HepG2 (cell line): ENCODE measurements around the gene USF2. TPM values are rescaled to one million over a fixed set of nuclear protein-coding genes. Genes with fewer than 3 reads are reported as not detected.

Experiments used
- ARNTL ChIP-seq: sonication (generic); formaldehyde crosslinking; IDR thresholded peaks from 2 replicates; pipeline ENCODE4 v1.4.0; 2020; ENCODE audit warnings: mild to moderate bottlenecking, missing genetic modification reagents
- DNMT3B ChIP-seq: conservative IDR thresholded peaks from 2 replicates; pipeline ENCODE4 v1.6.1; 2016; ENCODE audit warnings: missing biosample characterization, control low read depth
- FOSL1 ChIP-seq: sonication (generic); formaldehyde crosslinking; IDR thresholded peaks from 2 replicates; pipeline ENCODE4 v1.9.0; 2021; ENCODE audit warnings: missing genetic modification reagents, borderline replicate concordance
- FOXO1 ChIP-seq: sonication (generic); formaldehyde crosslinking; IDR thresholded peaks from 2 replicates; pipeline ENCODE4 v1.4.0; 2020; ENCODE audit warnings: missing genetic modification reagents
- NR2F1 ChIP-seq, 2 experiments: fragments of 450-650 bp in 1 of 2; formaldehyde crosslinking in 1 of 2; IDR thresholded peaks; 2 replicates each; pipeline versions ENCODE4 v1.5.0 to v1.6.1; 2016 to 2020; ENCODE audit warnings: mild to moderate bottlenecking in 1 of 2, missing compliant biosample characterization in 1 of 2, missing genetic modification reagents in 1 of 2, moderate library complexity in 1 of 2
- SPEN ChIP-seq: sonication (generic); formaldehyde crosslinking; IDR thresholded peaks from 2 replicates; pipeline ENCODE4 v1.5.1; 2020; ENCODE audit warnings: low read depth, mild to moderate bottlenecking, missing genetic modification reagents
- TCF12 ChIP-seq, 2 experiments: fragments of 450-650 bp in 1 of 2; sonication (generic) in 1 of 2; formaldehyde crosslinking in 1 of 2; IDR thresholded peaks; 2 replicates each; pipeline versions ENCODE4 v1.6.1 to v1.8.0; 2017 to 2022; ENCODE audit warnings: antibody characterized with exemption in 1 of 2, mild to moderate bottlenecking in 1 of 2, missing genetic modification reagents in 1 of 2, moderate library complexity in 1 of 2
- ZNF232 ChIP-seq: sonication (generic); formaldehyde crosslinking; IDR thresholded peaks from 2 replicates; pipeline ENCODE4 v1.4.0; 2020; ENCODE audit warnings: missing genetic modification reagents, borderline replicate concordance
- ZNF552 ChIP-seq: sonication (generic); formaldehyde crosslinking; IDR thresholded peaks from 2 replicates; pipeline ENCODE4 v1.9.0; 2022; ENCODE audit warnings: missing genetic modification reagents, mild to moderate bottlenecking, borderline replicate concordance
- polyA plus RNA-seq, 8 experiments: library from polyadenylated mRNA; depleted of rRNA in 3 of 8; stranded (reverse) in 7 of 8; unstranded in 1 of 8; fragments of >200 nt; fragmentation: Illumina TruSeq in 4 of 8; extraction: Trizol in 4 of 8; gene quantifications; 2 replicates each; pipeline versions ENCODE4 v1.2.1 to v1.2.3, GENCODE V29; 2011 to 2016; ENCODE audit warnings: low read depth in 4 of 8, missing spikeins in 1 of 8, mixed read lengths in 1 of 8; ENCODE audit not compliant: insufficient read depth in 1 of 8
- total RNA-seq, 5 experiments: library from RNA; depleted of rRNA; stranded (reverse); fragments of >200 nt; fragmentation: Illumina TruSeq; extraction: Trizol; gene quantifications; 2 replicates each; pipeline ENCODE4 v1.2.3, GENCODE V29; 2016; ENCODE audit warnings: low read depth in 1 of 5
- TF ChIP-seq, protein P1 (sequence below): sonication (generic); formaldehyde crosslinking; IDR thresholded peaks from 2 replicates; pipeline ENCODE4 v1.4.0; 2020; ENCODE audit warnings: missing genetic modification reagents, low read depth, mild to moderate bottlenecking, borderline replicate concordance
- TF ChIP-seq, protein P2 (sequence below): sonication (generic); formaldehyde crosslinking; IDR thresholded peaks from 2 replicates; pipeline ENCODE4 v1.8.1; 2023; ENCODE audit warnings: missing genetic modification reagents, inconsistent platforms, borderline replicate concordance
- TF ChIP-seq, protein P3 (sequence below): sonication (generic); formaldehyde crosslinking; IDR thresholded peaks from 2 replicates; pipeline ENCODE4 v1.8.0; 2023; ENCODE audit warnings: mild to moderate bottlenecking, missing genetic modification reagents
- TF ChIP-seq, protein P4 (sequence below): sonication (generic); formaldehyde crosslinking; IDR thresholded peaks from 2 replicates; pipeline ENCODE4 v1.5.0; 2020; ENCODE audit warnings: mild to moderate bottlenecking, missing genetic modification reagents, borderline replicate concordance
- TF ChIP-seq, protein P5 (sequence below): sonication (generic); formaldehyde crosslinking; conservative IDR thresholded peaks from 2 replicates; pipeline ENCODE4 v1.8.0; 2022; ENCODE audit warnings: mild to moderate bottlenecking, moderate library complexity, missing genetic modification reagents

USF2 gene
- total and polyA plus RNA-seq, 2 of the 13 experiments (the other 11 are each of a cell fraction or from before 2014, with no cell fraction given): 54.9 to 106 TPM

DNA sequence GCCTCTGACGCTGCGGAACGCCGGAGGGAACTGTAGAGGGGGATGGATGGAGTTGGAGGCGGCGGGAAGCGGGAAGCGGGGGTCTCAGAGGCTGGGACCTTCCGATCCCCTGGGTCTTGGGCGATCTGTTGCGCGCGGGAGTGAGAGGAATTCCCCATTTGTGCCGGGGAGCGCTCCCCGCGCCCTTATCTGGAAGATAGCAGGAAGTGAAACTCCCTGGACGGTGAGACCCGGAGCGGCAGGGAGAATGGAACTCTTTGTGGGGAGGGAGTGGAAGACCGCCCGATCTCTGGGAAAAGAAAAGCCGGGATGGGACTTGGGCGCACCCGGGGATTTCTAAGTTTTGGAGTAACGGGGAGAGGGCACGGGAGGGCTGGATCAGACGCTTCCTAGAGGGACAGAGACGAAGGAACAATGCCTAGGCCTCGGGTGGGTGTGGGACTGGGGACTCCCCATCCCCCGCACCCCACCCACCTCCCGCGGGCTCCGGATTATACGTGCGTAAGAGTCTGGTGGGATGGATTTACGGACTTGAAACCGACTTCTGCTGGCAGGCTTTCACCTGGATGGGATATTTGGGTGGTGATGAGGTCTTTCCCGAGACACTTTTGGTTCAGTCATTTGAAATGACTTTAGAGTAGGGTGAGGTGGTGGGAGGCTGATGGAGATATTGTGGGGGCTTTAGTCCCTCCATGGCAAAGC, 19.5 kb upstream of the USF2 start (continued):
- TF ChIP-seq ARNTL (CRISPR knock-in tag) (peak; percentile 22; the same call in 1 of the 2 replicates), TCF12 (IDR thresholded peaks at IDR 0.05) (no peak), TCF12 (CRISPR knock-in tag; IDR thresholded peaks at IDR 0.05) (no peak), NR2F1 (CRISPR knock-in tag; IDR thresholded peaks at IDR 0.05) (no peak), SPEN (CRISPR knock-in tag) (no peak), ZNF232 (0 out of 2 replicates have a peak, but pooled peaks have one; percentile 13), DNMT3B (CRISPR knock-in tag) (0 out of 2 replicates have a peak, but pooled peaks have one; percentile 35), FOSL1 (CRISPR knock-in tag) (no peak), FOXO1 (CRISPR knock-in tag) (no peak), ZNF552 (CRISPR knock-in tag) (0 out of 2 replicates have a peak, but pooled peaks have one; percentile 28)
- TF ChIP-seq, protein P1, sequence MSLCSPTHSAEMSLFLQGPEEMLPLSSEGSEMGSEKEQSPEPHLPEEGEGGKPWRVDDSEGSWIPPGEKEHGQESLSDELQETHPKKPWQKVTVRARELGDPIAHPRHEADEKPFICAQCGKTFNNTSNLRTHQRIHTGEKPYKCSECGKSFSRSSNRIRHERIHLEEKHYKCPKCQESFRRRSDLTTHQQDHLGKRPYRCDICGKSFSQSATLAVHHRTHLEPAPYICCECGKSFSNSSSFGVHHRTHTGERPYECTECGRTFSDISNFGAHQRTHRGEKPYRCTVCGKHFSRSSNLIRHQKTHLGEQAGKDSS (CRISPR knock-in tag): peak; percentile 3; the same call in 1 of the 2 replicates
- TF ChIP-seq, protein P2, sequence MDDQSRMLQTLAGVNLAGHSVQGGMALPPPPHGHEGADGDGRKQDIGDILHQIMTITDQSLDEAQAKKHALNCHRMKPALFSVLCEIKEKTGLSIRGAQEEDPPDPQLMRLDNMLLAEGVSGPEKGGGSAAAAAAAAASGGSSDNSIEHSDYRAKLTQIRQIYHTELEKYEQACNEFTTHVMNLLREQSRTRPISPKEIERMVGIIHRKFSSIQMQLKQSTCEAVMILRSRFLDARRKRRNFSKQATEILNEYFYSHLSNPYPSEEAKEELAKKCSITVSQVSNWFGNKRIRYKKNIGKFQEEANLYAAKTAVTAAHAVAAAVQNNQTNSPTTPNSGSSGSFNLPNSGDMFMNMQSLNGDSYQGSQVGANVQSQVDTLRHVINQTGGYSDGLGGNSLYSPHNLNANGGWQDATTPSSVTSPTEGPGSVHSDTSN (CRISPR knock-in tag): 0 out of 2 replicates have a peak, but pooled peaks have one; percentile 66
- TF ChIP-seq, protein P3, sequence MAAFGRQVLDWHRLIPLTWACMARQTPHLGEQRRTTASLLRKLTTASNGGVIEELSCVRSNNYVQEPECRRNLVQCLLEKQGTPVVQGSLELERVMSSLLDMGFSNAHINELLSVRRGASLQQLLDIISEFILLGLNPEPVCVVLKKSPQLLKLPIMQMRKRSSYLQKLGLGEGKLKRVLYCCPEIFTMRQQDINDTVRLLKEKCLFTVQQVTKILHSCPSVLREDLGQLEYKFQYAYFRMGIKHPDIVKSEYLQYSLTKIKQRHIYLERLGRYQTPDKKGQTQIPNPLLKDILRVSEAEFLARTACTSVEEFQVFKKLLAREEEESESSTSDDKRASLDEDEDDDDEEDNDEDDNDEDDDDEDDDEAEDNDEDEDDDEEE (CRISPR knock-in tag): 0 out of 2 replicates have a peak, but pooled peaks have one; percentile 36
- TF ChIP-seq, protein P4, sequence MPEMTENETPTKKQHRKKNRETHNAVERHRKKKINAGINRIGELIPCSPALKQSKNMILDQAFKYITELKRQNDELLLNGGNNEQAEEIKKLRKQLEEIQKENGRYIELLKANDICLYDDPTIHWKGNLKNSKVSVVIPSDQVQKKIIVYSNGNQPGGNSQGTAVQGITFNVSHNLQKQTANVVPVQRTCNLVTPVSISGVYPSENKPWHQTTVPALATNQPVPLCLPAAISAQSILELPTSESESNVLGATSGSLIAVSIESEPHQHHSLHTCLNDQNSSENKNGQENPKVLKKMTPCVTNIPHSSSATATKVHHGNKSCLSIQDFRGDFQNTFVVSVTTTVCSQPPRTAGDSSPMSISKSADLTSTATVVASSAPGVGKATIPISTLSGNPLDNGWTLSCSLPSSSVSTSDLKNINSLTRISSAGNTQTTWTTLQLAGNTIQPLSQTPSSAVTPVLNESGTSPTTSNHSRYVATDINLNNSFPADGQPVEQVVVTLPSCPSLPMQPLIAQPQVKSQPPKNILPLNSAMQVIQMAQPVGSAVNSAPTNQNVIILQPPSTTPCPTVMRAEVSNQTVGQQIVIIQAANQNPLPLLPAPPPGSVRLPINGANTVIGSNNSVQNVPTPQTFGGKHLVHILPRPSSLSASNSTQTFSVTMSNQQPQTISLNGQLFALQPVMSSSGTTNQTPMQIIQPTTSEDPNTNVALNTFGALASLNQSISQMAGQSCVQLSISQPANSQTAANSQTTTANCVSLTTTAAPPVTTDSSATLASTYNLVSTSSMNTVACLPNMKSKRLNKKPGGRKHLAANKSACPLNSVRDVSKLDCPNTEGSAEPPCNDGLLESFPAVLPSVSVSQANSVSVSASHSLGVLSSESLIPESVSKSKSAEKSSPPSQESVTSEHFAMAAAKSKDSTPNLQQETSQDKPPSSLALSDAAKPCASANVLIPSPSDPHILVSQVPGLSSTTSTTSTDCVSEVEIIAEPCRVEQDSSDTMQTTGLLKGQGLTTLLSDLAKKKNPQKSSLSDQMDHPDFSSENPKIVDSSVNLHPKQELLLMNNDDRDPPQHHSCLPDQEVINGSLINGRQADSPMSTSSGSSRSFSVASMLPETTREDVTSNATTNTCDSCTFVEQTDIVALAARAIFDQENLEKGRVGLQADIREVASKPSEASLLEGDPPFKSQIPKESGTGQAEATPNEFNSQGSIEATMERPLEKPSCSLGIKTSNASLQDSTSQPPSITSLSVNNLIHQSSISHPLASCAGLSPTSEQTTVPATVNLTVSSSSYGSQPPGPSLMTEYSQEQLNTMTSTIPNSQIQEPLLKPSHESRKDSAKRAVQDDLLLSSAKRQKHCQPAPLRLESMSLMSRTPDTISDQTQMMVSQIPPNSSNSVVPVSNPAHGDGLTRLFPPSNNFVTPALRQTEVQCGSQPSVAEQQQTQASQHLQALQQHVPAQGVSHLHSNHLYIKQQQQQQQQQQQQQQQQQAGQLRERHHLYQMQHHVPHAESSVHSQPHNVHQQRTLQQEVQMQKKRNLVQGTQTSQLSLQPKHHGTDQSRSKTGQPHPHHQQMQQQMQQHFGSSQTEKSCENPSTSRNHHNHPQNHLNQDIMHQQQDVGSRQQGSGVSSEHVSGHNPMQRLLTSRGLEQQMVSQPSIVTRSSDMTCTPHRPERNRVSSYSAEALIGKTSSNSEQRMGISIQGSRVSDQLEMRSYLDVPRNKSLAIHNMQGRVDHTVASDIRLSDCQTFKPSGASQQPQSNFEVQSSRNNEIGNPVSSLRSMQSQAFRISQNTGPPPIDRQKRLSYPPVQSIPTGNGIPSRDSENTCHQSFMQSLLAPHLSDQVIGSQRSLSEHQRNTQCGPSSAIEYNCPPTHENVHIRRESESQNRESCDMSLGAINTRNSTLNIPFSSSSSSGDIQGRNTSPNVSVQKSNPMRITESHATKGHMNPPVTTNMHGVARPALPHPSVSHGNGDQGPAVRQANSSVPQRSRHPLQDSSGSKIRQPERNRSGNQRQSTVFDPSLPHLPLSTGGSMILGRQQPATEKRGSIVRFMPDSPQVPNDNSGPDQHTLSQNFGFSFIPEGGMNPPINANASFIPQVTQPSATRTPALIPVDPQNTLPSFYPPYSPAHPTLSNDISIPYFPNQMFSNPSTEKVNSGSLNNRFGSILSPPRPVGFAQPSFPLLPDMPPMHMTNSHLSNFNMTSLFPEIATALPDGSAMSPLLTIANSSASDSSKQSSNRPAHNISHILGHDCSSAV (CRISPR knock-in tag): no peak
- TF ChIP-seq, protein P5, sequence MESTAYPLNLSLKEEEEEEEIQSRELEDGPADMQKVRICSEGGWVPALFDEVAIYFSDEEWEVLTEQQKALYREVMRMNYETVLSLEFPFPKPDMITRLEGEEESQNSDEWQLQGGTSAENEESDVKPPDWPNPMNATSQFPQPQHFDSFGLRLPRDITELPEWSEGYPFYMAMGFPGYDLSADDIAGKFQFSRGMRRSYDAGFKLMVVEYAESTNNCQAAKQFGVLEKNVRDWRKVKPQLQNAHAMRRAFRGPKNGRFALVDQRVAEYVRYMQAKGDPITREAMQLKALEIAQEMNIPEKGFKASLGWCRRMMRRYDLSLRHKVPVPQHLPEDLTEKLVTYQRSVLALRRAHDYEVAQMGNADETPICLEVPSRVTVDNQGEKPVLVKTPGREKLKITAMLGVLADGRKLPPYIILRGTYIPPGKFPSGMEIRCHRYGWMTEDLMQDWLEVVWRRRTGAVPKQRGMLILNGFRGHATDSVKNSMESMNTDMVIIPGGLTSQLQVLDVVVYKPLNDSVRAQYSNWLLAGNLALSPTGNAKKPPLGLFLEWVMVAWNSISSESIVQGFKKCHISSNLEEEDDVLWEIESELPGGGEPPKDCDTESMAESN (CRISPR knock-in tag): 0 out of 2 replicates have a peak, but pooled peaks have one; percentile 7
